DLD1 (cell line): Measurements from ENCODE around the gene MGRN1.
"Not testable (repeated sequence)": the region's sequence is repeated elsewhere in the genome, so short reads cannot be mapped to it uniquely, and the experiment has no call there.

Experiments
- in situ Hi-C: cut with HindIII; loops from 2 replicates; pipeline ENCODE4 v1.10.0; 2017; ENCODE audit warnings: low sequenced_read_pairs

MGRN1 gene

DNA sequence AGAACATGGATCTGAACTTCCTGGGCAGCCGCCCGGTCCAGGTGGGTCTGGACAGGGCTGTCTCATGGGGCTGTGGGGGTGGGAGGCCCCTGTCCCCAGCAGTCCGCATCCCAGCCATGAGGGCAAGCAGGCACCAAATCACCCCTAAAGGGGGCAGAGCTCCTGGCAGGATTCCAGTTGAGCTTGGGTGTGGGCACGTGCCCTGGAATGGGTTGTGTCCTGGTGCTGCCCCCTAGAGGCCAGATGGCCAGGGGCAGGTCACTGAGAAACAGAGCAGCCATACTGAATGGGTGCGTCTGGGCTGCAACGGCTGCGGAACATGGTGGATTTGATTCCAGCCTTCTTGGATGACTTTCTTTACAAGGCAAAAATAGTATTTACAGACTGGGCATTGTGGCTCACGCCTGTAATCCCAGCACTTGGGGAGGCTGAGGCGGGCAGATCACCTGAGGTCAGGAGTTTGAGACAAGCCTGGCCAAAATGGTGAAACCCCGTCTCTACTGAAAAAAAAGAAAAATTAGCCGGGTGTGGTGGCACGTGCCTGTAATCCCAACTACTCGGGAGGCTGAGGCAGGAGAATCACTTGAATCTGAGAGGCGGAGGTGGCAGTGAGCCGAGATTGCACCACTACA, 25.9 kb downstream of the MGRN1 start:
- in situ Hi-C loops: not testable (repeated sequence)

- in situ Hi-C loops: no loop called here
Observed at GRCh38 chr16:4651827-4652226, 27.2 kb downstream of the MGRN1 start.

GRCh38 chr16:4652561-4652960, 27.9 kb downstream of the MGRN1 start:
- in situ Hi-C loops: no loop called here

DNA sequence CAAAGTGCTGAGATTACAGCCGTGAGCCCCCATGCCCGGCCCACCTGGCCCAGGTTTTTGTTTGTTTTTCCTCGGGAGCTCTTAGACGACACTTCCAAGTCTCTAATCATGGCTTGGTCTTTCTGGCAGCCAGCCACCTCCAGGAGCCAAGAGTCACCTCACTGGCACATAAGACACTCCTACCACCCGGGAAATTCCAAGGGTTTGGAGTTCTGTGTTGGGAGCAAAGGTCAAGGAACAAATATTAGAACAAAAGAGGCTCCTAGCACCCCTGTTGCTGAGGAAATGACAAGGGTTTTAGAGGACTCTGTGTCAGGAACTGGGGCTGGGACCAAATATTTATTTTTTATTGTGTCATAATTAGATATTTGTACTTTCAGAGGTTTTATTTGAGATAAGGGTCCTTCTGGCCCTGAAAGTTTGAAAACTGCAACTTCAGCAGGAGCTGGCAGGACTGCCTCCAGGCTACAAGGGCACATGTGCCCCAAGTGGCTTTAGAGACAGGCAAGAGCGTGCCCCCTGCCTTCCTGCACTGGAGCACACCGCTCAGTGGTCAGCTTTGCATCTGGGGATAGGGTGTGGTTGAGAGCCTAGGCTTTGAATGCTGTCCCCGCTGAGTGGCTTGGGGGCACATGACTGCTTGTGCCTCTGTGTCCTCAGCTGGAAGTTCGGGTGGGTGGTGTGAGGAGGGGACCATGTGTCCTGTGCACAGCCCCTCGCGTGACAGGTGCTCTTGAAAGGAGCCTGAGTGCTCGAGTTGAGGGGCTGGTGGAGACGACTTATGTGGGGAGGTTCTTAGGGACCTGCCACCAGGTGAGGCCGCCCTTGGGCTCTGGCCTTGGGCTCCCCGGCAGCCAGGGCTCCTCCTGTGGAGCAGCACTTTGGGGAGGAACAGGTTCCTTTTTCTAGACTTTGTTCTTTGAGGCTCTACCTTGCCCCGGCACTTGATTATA, 29.7 kb downstream of the MGRN1 start:
- in situ Hi-C loops: no loop called here

DNA sequence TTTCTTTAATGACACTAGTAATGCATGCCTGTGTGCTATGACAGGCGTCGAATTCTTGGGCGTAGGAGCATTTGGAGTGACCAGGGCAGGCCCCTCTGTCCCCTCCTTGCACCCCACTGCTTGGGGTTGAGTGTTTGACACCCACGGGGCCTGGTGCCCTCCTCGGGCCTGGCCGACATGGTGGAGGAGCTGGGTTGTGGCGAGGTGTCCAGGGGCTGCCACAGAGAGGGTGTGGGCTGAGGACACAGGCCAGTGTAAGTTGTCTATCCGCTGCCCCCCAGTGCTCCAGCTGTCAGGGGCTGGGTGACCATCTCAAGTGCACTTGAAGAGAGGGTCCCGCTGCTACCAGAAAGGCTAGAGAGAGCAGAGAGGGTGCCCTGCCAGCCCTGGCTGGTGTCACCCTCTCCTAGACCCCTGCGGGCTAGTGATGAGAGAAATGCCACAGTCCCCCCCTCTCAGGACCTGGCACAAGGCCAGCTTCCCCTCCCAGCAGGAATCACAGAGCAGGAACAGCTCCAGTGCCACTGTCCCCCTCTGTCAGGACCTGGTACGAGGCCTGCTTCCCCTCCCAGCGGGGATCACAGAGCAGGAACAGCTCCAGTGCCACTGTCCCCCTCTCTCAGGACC, 30.5 kb downstream of the MGRN1 start:
- in situ Hi-C loops: no loop called here

- in situ Hi-C loops: no loop called here
Observed at GRCh38 chr16:4655801-4656200, 31.2 kb downstream of the MGRN1 start.

DNA sequence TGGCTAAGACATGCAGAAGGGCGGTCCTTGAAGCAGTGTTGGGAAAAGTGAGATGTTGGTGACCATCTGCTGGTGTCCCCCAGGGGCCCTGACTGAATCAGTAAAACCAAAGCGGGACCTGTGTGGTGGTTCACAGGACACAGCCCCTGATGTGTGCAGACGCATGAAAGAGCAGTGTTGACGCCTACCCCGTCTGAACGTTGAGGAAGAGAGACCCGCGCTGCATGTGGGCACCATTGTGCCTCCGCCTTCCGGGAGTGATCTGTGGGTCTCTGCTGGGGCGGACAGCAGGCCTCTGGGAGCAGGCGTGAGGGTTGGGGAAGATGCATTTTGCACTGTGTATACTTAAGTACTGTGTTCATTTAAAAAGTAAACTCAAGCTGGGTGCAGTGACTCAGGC, 31.6 kb downstream of the MGRN1 start:
- in situ Hi-C loops: no loop called here

DNA sequence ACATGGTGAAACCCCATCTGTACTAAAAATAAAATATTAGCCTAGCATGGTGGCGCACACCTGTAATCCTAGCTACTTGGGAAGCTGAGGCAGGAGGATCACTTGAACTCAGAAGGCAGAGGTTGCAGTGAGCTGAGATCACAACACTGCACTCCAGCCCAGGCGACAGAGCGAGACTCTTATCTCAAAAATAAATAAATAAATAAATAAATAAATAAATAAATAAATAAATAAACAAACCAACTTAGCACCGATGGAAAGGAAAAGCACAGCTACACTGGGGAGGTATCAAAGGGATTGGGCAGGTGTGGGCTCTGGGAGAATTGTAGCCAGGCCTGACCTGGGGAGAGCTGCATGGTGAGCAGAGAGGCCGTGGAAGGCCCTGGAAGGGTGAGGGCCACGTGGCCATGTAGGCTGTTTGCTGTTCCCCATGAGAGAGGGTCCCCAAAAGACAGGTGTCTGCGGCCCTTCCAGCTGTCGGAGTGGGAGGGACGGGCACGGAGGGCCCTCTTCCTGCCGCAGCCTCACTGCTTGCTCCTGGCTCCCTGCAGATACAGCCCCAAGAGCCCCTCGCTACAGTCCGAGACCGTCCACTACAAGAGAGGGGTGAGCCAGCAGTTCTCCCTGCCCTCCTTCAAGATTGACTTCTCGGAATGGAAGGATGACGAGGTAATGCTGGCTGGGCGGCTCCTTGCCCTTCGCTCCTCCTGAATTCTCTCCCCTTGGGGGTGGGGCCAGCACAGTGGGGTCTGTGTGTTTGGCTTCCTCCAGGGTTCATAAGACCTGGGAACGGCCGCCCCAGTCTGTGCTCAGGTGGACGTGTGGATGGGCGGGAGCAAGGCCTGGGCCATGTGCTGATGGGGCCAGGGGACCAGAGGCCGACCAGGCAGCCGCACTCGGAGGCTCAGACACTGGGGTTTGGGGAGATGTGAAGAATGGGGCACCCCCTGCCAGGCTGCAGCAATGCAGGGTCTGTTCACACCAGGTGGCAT, 32.4 kb downstream of the MGRN1 start:
- in situ Hi-C loops: no loop called here

- in situ Hi-C loops: no loop called here
Observed at GRCh38 chr16:4659363-4660353, 35.0 kb downstream of the MGRN1 start.

GRCh38 chr16:4660454-4661007, 35.9 kb downstream of the MGRN1 start:
- in situ Hi-C loops: no loop called here

DNA sequence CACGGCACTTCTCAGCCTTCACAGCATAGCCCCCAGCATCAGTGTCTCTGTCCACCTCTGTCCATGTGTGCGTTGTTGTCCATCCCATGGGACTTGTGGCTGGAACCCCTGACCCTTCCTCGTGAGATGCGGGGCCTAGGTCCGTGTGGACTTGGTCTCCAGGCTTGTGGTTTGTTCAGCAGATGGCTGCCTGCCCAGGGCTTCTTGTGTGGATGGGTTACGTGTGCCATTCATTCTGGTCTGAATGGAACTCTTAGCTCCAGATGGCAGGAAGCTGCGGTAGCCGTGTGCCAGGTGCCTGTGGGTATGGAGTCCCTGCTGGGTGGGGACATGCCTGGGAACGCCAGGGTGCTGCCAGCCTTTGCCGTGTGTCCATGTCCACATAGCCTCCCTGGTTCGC, 37.0 kb downstream of the MGRN1 start:
- in situ Hi-C loops: no loop called here

- in situ Hi-C loops: no loop called here
Observed at GRCh38 chr16:4663465-4663776, 38.8 kb downstream of the MGRN1 start.

DNA sequence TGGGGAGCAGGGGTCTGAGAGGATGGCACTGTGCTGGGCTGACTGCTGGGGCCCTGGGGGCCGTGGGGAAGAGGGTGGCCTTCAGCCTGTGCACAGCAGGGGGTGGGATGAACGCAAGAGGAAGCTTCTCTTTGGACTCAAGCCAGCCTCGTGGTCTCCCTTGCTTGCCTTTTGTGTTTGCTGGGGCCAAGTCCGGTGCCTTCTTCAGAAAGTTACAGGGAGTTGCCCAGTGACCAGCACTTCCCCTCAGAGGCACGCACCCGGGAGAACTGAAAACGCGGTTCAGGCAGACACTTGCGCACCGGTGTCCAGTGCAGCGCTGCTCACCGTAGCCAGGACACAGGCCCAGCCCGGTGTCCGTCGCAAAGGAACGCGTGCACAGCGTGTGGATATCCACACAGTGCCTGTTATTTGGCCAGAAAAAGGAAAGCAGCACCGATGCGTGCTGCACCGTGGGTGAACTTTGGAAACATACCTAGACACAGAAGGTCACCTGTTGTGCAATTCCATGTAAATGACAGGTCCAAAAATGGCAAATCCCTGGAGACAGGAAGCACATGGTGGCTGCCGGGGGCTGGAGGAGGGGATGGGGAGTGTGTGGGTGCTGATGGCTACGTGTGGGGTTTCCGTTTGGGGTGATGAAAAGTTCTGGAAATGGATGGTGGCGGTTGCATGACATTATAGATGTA, 39.3 kb downstream of the MGRN1 start:
- in situ Hi-C loops: no loop called here

DNA sequence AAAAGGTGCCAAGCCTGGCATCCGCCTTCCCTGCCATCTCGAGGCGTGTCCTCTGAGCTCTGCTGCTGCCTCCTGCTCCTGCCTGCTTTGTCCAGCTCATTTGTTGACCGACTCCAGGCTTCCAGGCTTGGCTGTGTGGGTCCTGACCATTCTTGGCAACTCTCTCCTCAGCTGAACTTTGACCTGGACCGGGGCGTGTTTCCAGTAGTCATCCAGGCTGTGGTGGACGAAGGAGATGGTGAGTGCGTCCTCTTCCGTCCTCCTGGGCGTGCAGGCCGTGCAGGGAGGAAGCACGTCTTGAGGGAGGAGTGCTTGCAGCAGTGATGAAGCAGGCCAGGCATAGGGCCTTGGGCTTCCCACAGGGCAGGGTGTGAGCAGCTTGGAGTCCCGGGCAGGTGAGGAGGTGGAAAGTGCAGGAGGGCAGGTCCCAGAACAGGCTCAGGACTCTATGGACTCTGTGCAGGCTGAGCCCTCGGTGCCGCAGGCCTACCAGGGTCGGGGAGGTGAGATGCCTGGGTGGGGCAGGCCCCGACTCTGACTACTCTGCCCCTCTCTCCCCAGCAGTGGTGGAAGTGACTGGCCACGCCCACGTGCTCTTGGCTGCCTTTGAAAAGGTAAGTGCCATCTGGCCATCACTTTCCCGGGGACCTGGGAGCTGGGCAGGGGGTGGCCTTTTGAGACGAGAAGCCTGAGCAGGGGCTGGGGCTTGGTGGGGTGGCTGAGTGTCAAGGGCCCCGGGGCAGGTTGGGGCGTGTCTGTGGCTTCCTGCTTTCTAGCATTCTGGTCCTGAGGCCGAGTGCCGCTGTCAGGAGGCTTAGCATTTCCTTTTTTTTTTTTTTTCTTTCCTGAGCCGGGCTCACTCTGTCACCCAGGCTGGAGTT, 40.2 kb downstream of the MGRN1 start:
- in situ Hi-C loops: no loop called here

DNA sequence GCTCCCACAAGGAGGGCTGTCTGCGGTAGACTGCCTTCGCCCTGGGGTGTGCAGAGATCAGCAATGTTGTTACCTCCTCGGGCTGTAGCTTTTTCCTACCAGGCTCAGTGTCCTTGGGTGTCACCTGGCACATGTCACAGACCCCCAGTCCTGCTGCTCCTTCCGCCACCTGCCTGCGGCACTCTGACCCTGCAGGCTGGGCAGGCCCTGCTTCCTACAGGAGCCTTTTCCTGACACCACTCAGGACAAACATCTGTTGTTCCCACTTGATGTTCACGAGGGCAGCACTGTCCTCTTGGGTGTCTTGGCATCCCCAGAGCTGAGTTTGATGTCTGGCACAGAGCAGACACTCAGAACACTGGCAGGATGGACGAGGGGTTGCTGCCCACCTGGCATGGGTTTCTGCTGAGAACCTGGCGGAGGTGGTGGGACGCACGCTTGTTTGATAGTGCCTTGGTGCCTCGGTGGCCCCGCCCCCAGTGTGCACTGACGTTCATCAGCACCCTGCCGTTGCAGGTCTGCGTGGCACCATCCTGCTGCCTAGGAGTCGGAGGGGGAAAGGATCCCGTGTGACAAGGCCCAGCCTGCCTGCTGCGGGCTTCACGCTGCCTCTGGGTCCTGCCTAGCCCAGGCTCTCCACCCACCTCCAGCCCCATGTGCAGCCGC, 42.0 kb downstream of the MGRN1 start:
- in situ Hi-C loops: no loop called here

GRCh38 chr16:4667203-4667963, 42.8 kb downstream of the MGRN1 start:
- in situ Hi-C loops: no loop called here
